D341Med (cell line): ENCODE measurements around the gene SCUBE1.

Experiments
- DNase-seq: peaks from one replicate; pipeline ENCODE4 v3.0.0; 2012; ENCODE audit warnings: low spot score

SCUBE1 gene

DNA sequence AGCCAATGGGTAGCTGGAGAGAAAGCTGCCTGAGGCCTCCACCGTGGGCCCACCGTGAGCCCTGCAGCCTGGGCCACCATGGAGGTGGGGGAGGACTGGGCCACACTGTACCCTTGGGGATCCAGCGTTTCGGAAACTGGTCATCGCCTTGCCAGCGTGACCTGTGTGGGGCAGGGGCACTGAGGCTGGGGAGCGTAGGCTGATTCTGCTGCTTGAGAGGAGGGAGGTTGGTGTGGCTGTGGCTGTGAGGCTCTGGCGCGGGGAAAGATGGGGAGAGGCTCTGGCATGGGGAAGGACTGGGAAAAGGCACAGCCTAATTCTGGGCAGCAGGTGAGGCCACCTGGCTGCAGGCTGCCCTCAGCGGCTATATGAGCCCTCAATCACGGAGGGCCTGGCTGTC is 143.6 kb downstream of the SCUBE1 start:
- no peak for DNase-seq

DNA sequence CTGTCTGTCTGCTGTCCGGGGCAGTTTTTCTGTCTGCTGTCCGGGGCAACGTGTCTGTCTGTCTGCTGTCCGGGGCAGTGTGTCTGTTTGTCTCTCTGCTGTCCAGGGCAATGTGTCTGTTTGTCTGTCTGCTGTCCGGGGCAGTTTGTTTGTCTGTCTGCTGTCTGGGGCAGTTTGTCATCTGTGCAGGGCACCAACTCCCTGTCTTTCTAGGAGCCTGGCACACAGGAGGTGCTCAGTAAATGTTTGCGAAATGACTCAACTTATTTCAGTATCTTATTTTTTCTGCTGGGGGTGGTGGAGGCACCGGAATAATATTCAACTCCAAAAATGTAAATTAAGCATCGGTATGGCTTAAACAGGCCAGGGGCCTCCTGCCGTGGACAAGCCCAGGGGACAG is 144.2 kb downstream of the SCUBE1 start:
- no peak for DNase-seq

DNA sequence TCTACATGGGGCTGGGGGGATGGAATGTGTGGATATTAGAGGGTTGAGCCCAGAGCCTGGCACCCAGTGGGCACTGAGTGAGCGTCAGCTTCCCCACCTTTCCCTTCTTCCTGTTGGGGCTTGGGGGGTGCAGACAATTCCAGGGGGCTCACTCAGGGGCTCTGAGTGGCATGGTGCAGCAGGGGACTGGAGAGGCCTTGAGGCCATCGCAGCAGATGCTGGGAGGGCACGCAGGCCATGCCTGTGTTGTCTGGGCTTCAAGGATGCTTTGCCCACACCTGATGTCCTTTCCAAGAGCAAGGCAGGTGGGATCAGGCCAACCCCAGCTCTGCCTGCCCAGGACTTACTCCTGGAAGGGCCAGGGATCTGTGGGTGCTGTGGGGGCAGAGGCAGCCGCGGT is 145.0 kb downstream of the SCUBE1 start:
- no peak for DNase-seq

DNA sequence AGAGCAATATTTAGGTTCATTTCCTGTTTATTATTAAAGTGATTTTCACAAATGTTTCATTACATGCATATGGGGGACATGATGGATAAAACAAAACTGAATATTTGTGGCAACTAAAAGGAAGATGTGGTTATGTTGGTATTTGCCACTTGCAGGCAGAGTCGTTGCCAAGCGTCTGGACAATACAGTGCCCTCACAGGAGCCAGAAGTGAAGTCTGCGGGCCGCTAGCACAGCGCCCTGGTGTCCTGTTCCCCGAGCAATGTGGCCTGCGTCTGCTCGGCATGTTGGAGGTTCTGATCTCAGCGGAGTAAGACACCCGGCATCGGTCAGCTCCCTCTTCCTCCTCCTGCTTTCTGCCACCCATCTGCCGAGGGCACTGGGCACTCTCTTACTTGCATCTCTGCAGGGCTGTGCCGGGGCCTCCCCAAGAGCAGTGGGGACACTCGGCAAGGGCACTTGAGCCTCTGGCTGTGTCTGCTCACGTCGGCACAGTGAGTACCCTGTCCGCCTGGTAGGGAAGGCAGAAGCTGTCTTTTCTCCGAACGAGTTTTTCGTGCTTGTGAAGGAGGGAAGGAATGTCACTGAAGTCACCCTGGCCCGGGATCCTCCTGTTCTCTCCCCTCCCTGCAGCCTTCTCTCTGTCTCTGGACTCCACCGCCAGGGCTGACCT is 145.8 kb downstream of the SCUBE1 start:
- DNase-seq: no peak

DNA sequence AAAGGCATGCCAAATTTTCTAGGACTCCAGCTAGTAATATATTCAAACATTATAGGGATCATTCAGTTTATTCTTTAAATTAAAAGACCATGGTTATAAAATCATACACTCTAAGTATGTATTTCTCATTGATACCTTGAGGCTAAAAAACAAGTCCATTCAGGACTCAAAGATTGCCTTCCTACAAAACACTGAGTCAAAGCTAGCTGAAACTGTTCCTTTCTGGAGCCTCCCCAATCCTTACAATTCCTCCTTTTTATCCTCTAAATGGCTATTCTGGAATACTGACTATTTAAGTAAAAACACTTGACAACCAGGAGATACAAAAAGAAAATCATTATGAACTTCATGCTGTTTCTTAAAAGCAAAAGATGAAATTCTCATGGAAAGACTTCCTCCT is 151.3 kb downstream of the SCUBE1 start:
- DNase-seq: no peak

DNA sequence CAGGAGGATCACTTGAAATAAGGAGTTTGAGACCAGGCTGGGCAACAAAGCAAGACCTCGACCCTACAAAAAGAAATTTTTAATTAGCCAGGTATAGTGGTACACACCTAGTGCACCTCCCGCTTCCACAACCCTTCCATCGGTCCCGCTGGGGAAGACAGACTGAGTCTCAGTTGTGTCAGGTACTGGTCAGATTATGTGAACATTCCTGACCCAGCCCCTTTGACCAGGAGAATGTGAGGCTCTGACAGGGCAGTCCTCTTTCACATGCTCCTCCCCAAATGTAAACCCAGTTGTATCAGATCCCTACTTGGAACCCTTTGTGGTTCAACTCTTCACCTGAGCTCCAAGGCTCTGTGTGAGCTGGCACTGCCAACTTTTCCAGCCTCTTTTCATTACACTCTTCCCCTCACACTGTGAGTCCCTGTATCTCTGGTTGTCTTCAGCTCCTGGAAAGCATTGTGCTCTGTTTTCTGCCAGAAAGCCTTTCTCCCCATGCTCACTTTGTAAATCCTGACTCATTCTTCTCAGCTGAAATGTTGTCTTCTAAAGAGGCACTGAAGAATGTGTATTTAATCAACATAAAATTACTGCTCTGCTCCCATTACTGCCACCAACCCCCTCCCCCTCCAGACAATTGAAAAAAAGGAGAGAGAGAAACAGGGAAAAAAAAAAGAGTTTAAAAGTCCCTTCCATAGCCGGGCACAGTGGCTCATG is 154.2 kb downstream of the SCUBE1 start:
- no peak for DNase-seq

DNA sequence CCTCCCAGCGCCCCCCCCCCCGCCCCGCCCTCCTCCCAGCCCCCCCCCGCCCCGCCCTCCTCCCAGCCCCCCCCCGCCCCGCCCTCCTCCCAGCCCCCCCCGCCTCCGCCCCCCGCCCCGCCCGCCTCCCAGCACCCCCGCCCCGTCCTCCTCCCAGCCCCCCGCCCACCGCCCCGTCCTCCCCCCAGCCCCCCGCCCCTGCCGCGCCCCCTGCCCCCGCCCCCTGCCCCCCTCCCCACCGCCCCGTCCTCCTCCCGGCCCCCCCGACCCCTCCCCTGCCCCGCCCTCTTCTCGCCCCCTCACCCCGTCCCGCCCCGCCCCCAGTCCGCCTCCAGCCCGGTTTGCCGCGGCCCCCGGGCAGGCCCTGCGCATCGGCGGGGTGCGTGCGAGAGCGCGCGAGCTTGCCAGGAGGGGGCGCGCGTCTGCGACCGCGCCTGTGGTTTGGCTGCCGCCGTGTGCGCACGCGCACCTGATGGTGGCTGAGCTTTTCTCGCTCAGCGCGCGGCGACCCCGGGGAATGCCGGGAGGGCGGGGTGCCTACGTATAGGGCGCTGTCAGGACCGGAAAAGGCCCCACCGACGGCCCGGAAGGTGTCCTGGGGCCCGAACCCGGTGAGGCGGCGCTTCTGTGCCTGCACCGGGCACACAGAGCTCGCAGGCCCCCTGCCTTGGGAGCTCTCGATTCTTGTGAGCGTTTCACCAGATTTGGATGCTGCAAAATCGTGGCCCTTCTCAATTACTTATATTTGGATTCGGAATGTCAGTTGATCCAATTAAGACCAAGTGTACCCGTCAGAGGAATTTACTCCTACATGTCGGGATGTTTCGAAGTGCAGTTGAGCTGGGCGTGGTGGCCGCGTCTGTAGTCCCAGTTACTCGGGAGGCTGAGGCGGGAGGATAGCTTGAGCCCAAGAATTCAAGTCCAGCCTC is 155.7 kb downstream of the SCUBE1 start:
- DNase-seq: peak; percentile 99

DNA sequence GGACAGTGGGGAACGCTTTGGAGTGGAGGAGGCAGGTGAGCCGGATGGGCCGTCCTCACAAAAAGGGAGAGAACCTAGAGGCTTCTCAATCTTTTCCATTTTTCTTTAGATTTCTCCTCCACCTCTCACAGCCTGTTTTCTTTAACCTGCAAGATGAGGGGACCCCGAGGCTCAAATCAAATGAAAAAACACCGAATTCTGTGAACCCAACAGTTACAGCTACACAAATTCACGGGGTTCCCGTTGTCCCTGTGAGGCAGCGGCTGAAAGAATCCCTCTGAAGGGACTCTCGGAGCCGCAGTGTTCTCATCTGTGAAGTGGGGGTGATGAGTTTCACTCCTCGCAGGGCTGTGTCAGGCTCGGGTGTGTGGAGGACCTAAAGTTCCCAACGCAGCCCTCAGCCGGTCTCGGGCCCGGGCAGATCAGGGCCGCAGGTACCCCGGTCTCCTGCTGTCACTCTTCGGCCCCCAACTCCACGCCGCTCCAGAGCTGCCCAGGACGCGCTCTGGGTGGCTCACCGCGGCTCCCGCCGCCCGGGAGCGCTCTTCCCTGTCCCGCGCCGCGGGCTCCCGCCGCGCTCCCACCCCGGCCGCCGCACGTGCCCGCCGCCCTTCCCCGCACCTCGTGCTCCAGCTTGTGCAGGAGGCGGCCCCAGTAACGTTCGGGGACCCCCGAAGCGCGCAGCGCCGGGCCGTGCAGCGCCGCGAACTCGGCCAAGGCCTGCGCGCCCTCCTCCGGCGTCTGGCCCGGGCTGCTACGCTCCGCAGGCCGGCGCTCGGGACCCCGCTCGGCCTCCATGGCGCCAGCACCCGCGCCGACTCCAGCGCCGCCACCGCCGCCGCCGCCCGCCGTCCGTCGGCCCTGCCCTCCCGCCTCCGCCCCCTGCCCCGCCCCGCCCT is 156.7 kb downstream of the SCUBE1 start, which contains the start of gene TTLL12:
TTLL12 (minus strand) TSS at position 863 of the 899 bp plus-strand sequence; CDS start at position 798, 65 bp downstream.
- DNase-seq: peak; percentile 91

DNA sequence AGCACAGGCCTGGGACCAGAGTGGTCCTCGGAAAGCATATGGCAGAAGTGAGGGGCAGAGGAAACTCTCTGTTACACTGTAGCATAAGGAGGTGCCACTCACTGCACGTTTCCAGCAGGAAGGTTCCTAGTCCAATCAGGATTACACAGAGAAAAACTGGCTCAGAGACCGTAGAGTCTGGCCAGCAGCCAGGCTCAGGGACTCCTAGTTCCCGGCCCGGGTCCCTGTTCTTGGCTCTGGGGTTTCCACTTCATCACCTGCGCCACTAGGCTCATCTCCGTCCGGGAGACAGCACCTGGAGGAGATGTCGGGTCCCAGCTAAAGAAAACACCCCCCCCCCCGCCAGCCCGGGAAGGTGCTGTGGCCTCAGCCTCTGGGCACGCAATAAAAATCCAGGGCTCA is 157.3 kb downstream of the SCUBE1 start:
- peak; percentile 69 for DNase-seq

DNA sequence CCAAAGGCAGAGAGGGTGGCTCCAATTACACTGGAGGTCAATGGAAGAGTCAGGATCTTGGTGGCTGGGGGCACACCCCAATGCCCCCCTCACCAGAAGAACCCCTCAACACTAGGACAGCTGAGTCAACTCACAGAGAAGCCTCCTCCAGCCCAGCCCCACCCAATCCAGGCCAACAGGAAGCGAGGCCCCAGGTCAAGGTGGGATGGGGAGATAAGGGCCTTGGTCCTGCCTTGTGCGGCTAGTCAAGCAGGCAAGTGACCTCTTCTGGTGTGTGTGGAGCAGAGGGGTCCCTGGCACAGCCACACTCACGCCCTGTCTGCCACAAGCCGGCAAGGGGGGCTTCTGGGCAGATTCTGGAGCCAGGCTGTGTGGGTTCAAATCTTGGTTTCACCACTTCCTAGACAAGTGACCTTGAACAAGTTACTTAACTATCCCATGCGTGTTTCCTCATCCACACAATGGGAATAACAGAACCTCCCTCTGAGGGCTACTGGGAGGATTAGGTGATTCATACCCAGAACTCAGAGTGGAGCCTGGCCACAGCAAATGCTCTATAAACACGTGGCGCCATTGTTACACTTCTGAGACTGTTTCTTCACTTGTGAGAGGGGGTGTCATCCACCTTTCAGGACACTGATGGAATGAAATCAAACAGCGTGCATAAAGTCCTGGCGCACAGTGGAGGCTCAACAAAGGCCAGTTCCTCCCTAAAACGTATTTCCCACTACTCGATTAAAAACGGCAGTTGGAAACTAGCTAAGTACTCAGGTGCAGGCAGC is 159.5 kb downstream of the SCUBE1 start:
- DNase-seq: no peak

DNA sequence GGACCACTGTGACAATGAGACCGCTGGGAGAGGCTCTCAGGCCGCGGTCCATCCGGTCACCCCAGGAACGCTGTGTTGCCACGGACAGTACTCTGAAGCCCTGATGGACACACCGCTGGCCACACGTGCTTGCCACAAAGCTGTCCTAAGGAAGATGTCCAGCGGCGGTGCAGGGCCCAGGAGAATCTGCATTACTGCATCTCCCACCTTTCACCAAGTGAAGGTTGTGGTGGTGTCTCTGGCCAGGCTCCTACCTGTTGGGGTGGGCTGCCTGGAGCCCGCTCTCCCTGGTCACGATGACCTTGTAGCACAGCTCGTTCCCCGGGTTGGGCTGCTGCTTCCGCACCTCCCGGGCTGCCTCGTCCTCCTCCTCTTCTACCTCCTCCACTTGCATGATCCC is 160.4 kb downstream of the SCUBE1 start:
- no peak for DNase-seq

DNA sequence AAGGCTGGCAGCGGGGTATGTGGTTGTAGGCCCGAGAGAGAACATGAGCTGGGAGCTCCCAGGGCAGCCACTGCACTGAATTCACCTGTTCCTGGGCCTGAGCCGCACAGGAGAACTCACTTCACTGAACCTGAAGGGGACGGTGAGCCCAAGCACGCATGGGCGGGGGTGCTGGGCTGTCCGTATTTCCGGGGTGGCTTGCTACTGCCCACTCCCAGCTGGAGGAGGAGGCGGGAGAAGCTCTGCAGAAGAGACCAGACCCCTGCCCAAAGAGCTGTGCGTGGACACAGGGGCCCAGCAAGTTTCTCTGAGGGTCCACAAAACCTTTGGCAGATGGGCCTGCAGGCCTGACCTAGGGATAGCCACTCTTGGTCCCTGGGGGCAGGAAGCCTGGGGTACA is 161.1 kb downstream of the SCUBE1 start:
- DNase-seq: no peak

DNA sequence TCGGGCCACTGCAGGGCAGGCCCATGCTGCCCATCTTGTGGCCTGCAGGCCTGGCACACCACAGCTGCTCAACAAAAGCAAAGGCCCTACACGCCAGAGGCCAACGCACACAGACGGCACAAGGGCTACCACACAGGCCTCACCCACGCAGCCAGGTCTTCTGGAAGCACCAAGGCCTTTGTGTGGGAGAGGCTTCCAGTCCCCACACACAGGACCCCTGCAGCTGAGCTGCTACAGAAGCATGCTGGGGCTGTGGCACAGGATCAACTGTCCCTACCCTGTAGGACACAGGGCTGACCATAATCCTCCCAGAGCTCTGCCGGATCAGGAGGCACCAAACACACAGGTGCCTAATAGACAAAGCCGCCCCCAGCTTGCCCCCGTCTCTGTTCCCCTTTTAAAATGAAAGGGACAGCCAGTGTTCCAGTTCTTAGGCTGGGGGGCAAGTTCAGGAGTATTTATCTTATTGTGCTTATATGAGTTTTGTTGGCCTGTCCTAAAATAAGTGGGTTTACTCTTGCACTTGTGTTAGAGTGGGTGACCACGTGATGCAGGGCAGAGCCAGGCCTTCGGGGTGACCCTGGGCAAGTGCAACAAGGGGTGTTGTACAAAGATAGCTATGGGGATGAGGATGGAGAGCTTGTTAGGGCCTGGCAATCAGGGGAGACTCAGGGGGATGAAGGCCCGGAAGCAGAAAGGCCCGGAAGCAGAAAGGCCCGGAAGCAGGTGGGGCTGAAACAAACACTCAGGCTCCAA is 161.7 kb downstream of the SCUBE1 start:
- DNase-seq: no peak

DNA sequence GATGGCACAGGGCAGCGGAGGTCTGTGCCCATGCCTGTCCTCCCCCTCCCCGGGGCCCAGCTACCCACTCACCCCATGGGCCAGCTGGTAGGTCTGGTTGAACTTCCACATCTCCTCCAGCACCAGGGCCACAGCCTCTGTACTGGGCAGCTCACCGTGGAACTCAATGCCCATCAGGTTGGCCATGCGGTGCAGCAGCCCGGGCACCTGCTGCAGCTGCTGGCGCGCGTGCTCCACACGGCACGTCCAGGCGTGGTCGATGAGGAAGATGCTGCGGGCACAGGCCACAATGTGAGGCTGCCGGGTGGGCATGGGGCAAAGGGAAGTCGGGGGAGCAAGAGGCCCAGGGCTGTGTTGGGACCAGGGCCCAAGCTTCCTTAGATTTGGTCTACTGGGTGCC is 162.5 kb downstream of the SCUBE1 start:
- DNase-seq: no peak

DNA sequence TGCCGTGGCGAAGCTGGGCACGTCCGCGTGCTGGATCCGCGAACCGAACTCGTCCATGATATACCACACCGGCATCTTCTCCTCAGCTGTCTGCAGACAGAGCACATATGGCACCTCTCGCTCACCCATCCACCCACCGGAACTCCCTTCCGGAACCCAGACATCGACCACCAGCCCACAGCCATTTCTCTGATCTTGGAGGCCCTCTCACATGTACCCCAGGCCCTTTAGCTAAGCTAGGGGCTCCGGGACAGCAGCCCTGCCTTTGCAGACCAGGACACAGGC is 163.3 kb downstream of the SCUBE1 start:
- no peak for DNase-seq

DNA sequence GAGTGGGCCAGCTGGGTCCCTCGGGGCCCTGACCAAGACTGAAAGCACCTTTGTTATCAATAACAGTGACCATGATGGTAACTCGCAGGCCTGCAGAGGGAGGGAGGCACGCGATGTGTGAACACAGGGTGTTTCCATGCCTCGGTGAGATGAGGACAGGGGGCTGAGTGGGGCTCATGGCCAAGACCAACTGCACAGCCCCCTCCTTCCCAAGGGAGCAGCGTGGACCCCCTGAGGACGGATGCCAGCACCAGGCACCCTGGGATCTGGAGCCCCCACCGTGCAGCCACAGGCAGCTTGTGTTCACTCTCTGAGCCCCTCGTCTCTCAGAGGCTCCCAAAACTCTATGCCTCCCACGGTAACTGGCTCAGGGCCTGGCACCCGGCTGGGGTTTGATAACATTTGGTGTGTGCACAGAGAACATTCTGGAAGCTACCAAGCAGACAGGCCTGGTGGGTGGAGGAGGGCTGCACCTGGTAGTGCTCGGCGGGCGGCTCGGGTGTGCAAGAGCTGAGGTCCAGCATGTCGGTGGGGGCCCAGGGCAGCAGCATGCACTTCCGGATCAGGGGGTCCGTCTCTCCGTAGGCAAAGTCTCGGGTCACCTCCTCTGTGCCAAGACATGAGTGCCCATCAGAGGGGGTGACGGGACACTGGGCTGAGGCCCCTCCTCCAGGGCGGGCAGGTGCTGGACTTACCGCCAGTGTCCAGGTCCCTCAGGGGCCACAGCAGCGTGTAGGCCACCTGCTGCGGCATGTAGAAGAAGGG is 163.8 kb downstream of the SCUBE1 start:
- no peak for DNase-seq

DNA sequence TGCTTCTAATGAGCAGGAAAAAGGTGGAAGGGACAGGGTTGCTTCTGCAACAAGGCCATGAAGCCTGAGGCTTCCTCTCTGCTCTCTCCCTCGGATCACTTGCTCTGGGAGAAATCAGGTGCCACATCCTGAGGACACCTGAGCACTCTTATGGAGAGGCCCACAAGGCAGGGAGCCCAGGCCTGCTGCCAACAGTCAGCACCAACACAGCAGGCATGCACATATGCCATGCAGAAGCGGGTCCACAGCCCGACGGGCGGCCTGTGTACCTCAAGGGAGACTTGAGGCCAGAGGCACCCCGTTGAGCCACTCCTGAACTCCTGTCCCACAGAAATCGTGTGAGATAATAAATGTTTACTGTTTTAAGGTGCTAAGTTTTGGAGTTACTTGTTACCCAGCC is 165.7 kb downstream of the SCUBE1 start:
- no peak for DNase-seq

DNA sequence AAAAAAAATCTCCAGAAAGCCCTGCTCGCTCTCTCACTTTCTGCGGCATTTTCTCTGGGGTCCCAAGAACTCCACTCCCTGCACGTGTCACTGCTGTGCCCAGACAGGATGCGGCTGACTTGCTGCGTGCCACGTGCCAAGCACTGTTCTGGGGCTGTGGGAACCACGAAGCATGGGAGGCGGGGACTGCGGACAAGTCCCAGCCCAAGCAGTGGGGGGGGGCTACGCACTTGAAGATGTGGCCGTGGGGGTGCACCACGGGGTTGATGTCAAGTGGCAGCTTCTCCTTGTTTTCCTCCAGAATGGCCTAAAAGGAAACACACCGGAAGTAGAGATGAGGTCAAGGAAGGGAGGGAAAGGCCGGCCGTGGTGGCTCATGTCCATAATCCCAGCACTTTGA is 167.1 kb downstream of the SCUBE1 start:
- DNase-seq: no peak

DNA sequence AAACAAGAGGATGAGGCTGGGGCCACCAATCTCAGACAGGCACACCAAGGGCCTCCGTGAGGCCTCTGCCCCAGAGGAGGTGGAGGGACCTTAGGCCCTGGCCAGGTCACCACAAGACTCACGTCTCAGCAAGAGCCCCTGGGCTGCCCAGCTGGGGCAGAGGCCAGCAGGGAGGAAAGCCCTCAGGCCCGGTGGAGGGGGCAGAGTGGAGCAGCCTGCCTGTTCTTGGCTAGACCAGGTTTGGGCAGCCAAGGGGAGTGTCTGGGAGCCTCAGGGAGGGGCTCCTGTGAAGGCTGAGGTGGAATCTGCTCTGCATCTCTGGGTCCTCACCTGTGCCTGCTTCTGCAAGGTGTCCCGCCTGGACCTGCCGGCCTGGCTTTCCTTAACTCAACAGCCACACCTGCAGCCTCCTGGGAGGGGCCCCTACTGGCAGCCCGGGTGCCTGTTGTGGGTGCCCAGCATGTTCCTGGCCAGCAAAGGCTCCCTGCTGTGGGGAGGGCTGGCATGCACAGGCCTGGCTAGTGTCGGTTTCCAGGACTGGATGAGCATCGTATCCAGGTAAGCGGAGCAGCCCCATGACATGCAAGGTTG is 168.1 kb downstream of the SCUBE1 start:
- DNase-seq: no peak
